H1 (cell line): ENCODE results near the gene ADAM19. TPM values are rescaled to one million over a fixed set of nuclear protein-coding genes. Genes with fewer than 3 reads are reported as not detected.

ENCODE experiments used
- CTCF ChIA-PET: fragments of 300-600 bp; sonication (Branson Sonifier 250); formaldehyde crosslinking; loops from one replicate; lab custom pipeline; 2021; ENCODE audit not compliant: partially characterized antibody; lab: Charles Lee
- POLR2A ChIA-PET: fragments of 300-600 bp; sonication (Branson Sonifier 250); formaldehyde crosslinking; loops from one replicate; lab custom pipeline; 2021; ENCODE audit warnings: inconsistent platforms; ENCODE audit not compliant: partially characterized antibody; lab: Charles Lee
- DNase-seq, 2 experiments: peaks; one replicate each; pipeline versions ENCODE4 v3.0.0 to v3.0.0-alpha.2; 2010 to 2022; ENCODE audit warnings: low spot score in 2 of 2, low read depth in 1 of 2, mixed read lengths in 1 of 2
- FAIRE-seq: peaks from 2 replicates; lab custom pipeline; 2011; peaks lifted over from hg19 to GRCh38; lab: Jason Lieb, UNC
- H2AFZ ChIP-seq: 2 replicates; pipeline ENCODE4 v1.8.1; 2012; ENCODE audit warnings: low read length, inconsistent platforms
- H2AK5ac ChIP-seq: 2 replicates; pipeline ENCODE4 v1.6.1; 2013; ENCODE audit warnings: low read depth, low read length
- H2BK120ac ChIP-seq: replicated peaks from 2 replicates; pipeline ENCODE3; 2013; ENCODE audit warnings: low read depth, low read length, inconsistent platforms
- H2BK12ac ChIP-seq: 2 replicates; pipeline ENCODE4 v1.6.1; 2013; ENCODE audit warnings: low read depth, low read length
- H2BK15ac ChIP-seq: 2 replicates; pipeline ENCODE4 v1.6.1; 2013; ENCODE audit warnings: low read length
- H2BK20ac ChIP-seq: 2 replicates; pipeline ENCODE4 v1.6.1; 2013; ENCODE audit warnings: low read length
- H2BK5ac ChIP-seq: 2 replicates; pipeline ENCODE4 v1.6.1; 2013; ENCODE audit warnings: low read depth, low read length
- H3K14ac ChIP-seq: 2 replicates; pipeline ENCODE4 v1.6.1; 2013; ENCODE audit warnings: inconsistent platforms; ENCODE audit not compliant: insufficient read length
- H3K18ac ChIP-seq: 2 replicates; pipeline ENCODE4 v1.6.1; 2013; ENCODE audit warnings: low read length; ENCODE audit errors: extremely low read depth
- H3K23ac ChIP-seq: 2 replicates; pipeline ENCODE4 v1.6.1; 2013; ENCODE audit warnings: inconsistent platforms; ENCODE audit not compliant: insufficient read length
- H3K23me2 ChIP-seq: 2 replicates; pipeline ENCODE4 v1.6.1; 2013; ENCODE audit warnings: low read depth, low read length
- H3K27ac ChIP-seq: 2 replicates; pipeline ENCODE4 v1.6.1; 2011; ENCODE audit warnings: low read depth, low read length, inconsistent platforms
- H3K27me3 ChIP-seq, 4 experiments: replicated peaks in 1 of 4; 1 replicate in 1 of 4; 2 replicates in 3 of 4; pipeline versions ENCODE4 v1.6.1 to v1.8.1; 2011 to 2013; ENCODE audit warnings: low read length in 3 of 4, mild to moderate bottlenecking in 3 of 4, inconsistent platforms in 2 of 4, mixed read lengths in 2 of 4, moderate library complexity in 1 of 4; ENCODE audit not compliant: control insufficient read depth in 3 of 4, insufficient read depth in 3 of 4; ENCODE audit errors: extremely low read depth in 1 of 4
- H3K36me3 ChIP-seq, 4 experiments: 2 replicates each; pipeline versions ENCODE4 v1.6.1 to v1.8.1; 2011 to 2013; ENCODE audit warnings: mild to moderate bottlenecking in 4 of 4, low read length in 3 of 4, moderate library complexity in 2 of 4, control low read depth in 1 of 4, inconsistent platforms in 1 of 4; ENCODE audit not compliant: insufficient read depth in 4 of 4, control insufficient read depth in 2 of 4
- H3K4ac ChIP-seq: replicated peaks from 2 replicates; pipeline ENCODE3; 2013; ENCODE audit warnings: low read length, low read depth, mixed read lengths, inconsistent platforms; ENCODE audit not compliant: insufficient read length
- H3K4me1 ChIP-seq, 4 experiments: replicated peaks in 1 of 4; 1 replicate in 1 of 4; 2 replicates in 3 of 4; pipeline versions ENCODE4 v1.6.1 to v1.8.1; 2011 to 2013; ENCODE audit warnings: low read length in 3 of 4, inconsistent platforms in 2 of 4, mixed read lengths in 1 of 4; ENCODE audit not compliant: insufficient read depth in 4 of 4, control insufficient read depth in 3 of 4
- H3K4me2 ChIP-seq, 2 experiments: 2 replicates each; pipeline versions ENCODE4 v1.6.1 to v1.8.1; 2011 to 2013; ENCODE audit warnings: low read depth in 2 of 2, low read length in 2 of 2, control low read depth in 1 of 2, inconsistent platforms in 1 of 2, mild to moderate bottlenecking in 1 of 2; ENCODE audit not compliant: insufficient read depth in 1 of 2
- H3K4me3 ChIP-seq, 4 experiments: fragments of 200-600, 300-600 bp in 1 of 4; sonication (generic), shearing (Covaris generic), sonication (Bioruptor Twin) in 1 of 4; 2 replicates each; pipeline versions ENCODE4 v1.5.1 to v1.8.1; 2011 to 2016; ENCODE audit warnings: low read length in 4 of 4, low read depth in 3 of 4, control low read depth in 2 of 4, inconsistent platforms in 2 of 4, mild to moderate bottlenecking in 2 of 4, mixed read lengths in 1 of 4, moderate library complexity in 1 of 4; ENCODE audit not compliant: insufficient read depth in 2 of 4; ENCODE audit errors: extremely low read depth in 1 of 4
- H3K56ac ChIP-seq: replicated peaks from 2 replicates; pipeline ENCODE3; 2013; ENCODE audit warnings: low read depth, mild to moderate bottlenecking, mixed read lengths, low read length, inconsistent platforms; ENCODE audit not compliant: insufficient read length
- H3K79me1 ChIP-seq: 2 replicates; pipeline ENCODE4 v1.6.1; 2013; ENCODE audit warnings: low read depth, low read length, control low read depth
- H3K79me2 ChIP-seq, 2 experiments: 2 replicates each; pipeline versions ENCODE4 v1.6.1 to v1.8.1; 2012 to 2013; ENCODE audit warnings: low read length in 2 of 2, mild to moderate bottlenecking in 2 of 2, inconsistent platforms in 1 of 2; ENCODE audit not compliant: insufficient read depth in 2 of 2, control insufficient read depth in 1 of 2
- H3K9ac ChIP-seq, 4 experiments: replicated peaks in 1 of 4; 1 replicate in 1 of 4; 2 replicates in 3 of 4; pipeline versions ENCODE4 v1.6.1 to v1.8.1; 2011 to 2013; ENCODE audit warnings: low read depth in 3 of 4, low read length in 3 of 4, control low read depth in 2 of 4, mild to moderate bottlenecking in 2 of 4, moderate library complexity in 2 of 4, inconsistent platforms in 1 of 4; ENCODE audit errors: extremely low read depth in 1 of 4
- H3K9me3 ChIP-seq, 2 experiments: 2 replicates each; pipeline versions ENCODE4 v1.6.1 to v1.8.1; 2012 to 2013; ENCODE audit warnings: mild to moderate bottlenecking in 2 of 2, moderate library complexity in 2 of 2, control low read depth in 1 of 2, inconsistent platforms in 1 of 2, low read depth in 1 of 2, low read length in 1 of 2, mixed read lengths in 1 of 2; ENCODE audit not compliant: insufficient read depth in 2 of 2
- H4K20me1 ChIP-seq, 2 experiments: replicated peaks in 1 of 2; 2 replicates each; pipeline versions ENCODE3 to v1.8.1; 2011 to 2013; ENCODE audit warnings: inconsistent platforms in 2 of 2, low read length in 2 of 2, mild to moderate bottlenecking in 1 of 2; ENCODE audit not compliant: insufficient read depth in 2 of 2, control insufficient read depth in 1 of 2
- H4K5ac ChIP-seq: 2 replicates; pipeline ENCODE4 v1.6.1; 2013; ENCODE audit warnings: low read length, low read depth, mixed read lengths, inconsistent platforms; ENCODE audit not compliant: insufficient read length
- H4K8ac ChIP-seq: 2 replicates; pipeline ENCODE4 v1.8.0; 2013; ENCODE audit warnings: mild to moderate bottlenecking, moderate library complexity, low read length, inconsistent platforms; ENCODE audit not compliant: insufficient read depth; ENCODE audit errors: extremely low read depth
- H4K91ac ChIP-seq: replicated peaks from 2 replicates; pipeline ENCODE3; 2013; ENCODE audit warnings: low read length, mixed read lengths, inconsistent platforms; ENCODE audit not compliant: insufficient read length
- BRCA1 ChIP-seq: IDR thresholded peaks from 2 replicates; pipeline ENCODE4 v1.6.1; 2012; ENCODE audit warnings: low read depth, low read length, improper control_type of control experiment
- CBX5 ChIP-seq: fragments of 300-800, 300-1000 bp; sonication (generic); IDR thresholded peaks from 2 replicates; pipeline ENCODE4 v1.7.1; 2016; ENCODE audit warnings: antibody characterized with exemption, low read length, low read depth
- EZH2 ChIP-seq: fragments of 200-600 bp; sonication (generic); IDR thresholded peaks from 2 replicates; pipeline ENCODE4 v1.7.1; 2012; ENCODE audit warnings: low read depth, mild to moderate bottlenecking, moderate library complexity, low read length, inconsistent platforms; ENCODE audit not compliant: severe bottlenecking
- RAD21 ChIP-seq, 2 experiments: IDR thresholded peaks in 1 of 2; conservative IDR thresholded peaks in 1 of 2; 2 replicates each; pipeline ENCODE4 v1.6.1; 2011; ENCODE audit warnings: low read depth in 2 of 2, low read length in 2 of 2, improper control_type of control experiment in 1 of 2, inconsistent platforms in 1 of 2, mild to moderate bottlenecking in 1 of 2, moderate library complexity in 1 of 2
- WGBS, 2 experiments: shearing (Covaris generic) in 1 of 2; methylation state at CpG; one replicate each; pipeline versions ENCODE4 v1.1.6 to v1.1.7; 2013 to 2015; ENCODE audit warnings: low lambda C conversion rate in 2 of 2, mixed read lengths in 2 of 2, inconsistent platforms in 1 of 2, low coverage in 1 of 2, missing lambda C conversion rate in 1 of 2; ENCODE audit not compliant: insufficient replicate concordance in 2 of 2, insufficient coverage in 1 of 2, insufficient read length in 1 of 2; ENCODE audit errors: extremely low coverage in 1 of 2, missing lambda C conversion rate in 1 of 2; 5-methylcytosine and 5-hydroxymethylcytosine counted together
- polyA plus RNA-seq, 7 experiments: library from polyadenylated mRNA; depleted of rRNA in 3 of 7; stranded (reverse) in 5 of 7; unstranded in 2 of 7; fragments of >200 nt in 5 of 7; fragments of 200-250 nt in 2 of 7; gene quantifications; 1 replicate in 5 of 7; 2 replicates in 1 of 7; 4 replicates in 1 of 7; pipeline versions ENCODE4 v1.2.1 to v1.2.3, GENCODE V29; 2011 to 2013; ENCODE audit warnings: missing spikeins in 2 of 7, mixed read lengths in 2 of 7
- total RNA-seq: library from RNA; stranded (reverse); fragmentation: NEBNext Ultra II Directional; extraction: Animal tissue kit (Norgen Biotek cat#: 25700); gene quantifications from 2 replicates; pipeline ENCODE4 v1.2.1, GENCODE V29; 2021
- TF ChIP-seq, protein P1 (sequence below), 3 experiments: IDR thresholded peaks; 1 replicate in 2 of 3; 2 replicates in 1 of 3; pipeline versions ENCODE4 v1.5.1 to v1.6.1; 2011; ENCODE audit warnings: low read length in 3 of 3, mild to moderate bottlenecking in 3 of 3, inconsistent platforms in 2 of 3, low read depth in 1 of 3, moderate library complexity in 1 of 3; ENCODE audit not compliant: insufficient read depth in 1 of 3; ENCODE audit errors: control extremely low read depth in 1 of 3

ADAM19 gene
- total and polyA plus RNA-seq, 2 of the 8 experiments (the other 6 are each of a cell fraction or from before 2014, with no cell fraction given), result 6.5 to 22.7 TPM

DNA sequence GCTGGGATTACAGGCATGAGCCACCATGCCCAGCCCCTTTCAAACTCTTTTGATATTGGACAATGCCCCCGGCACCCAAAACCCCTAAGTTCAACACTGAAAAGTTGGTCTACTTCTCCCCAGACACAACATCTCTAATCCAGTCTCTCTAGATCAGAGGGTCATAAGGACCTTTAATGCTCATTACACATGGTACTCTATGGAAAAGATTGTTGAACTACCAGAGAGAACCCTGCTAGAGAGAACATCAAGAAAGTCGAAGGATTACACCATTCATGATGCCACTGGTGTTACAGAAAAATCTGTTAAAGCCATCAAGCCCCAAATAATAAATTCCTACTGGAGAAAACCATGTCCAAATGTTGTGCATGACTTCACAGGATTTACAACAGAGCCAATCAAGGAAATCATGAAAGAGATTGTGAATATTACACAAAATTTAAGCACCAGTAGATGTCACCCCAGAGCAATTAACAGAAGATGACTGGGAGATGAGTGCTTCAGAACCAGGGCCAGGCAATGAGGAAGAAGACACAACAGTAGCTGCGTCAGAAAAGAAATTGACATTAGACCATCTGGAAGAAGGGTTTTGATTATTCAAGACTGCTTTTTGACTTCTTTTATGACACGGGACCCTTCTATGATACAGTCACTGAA is 143.9 kb downstream of the ADAM19 start:
- H3K56ac ChIP-seq, result no peak overlapping the region
- no peak overlapping the region for H3K4me2 ChIP-seq
- no peak overlapping the region for H4K91ac ChIP-seq
- no peaks in the 10 kb centered on the region for H3K4me1 ChIP-seq
- no peak overlapping the region for H2AK5ac ChIP-seq
- no peak overlapping the region for H3K23ac ChIP-seq
- no peak overlapping the region for H3K18ac ChIP-seq
- ChIA-PET POLR2A (no interaction called here), CTCF (interaction anchor here (0.7 to 5.1 kb wide), 24 partner anchors 9 to 1678 kb away, joined by 3 to 82 read pairs (median 6); partner anchors contain the start of gene LSM11)
- H3K9ac ChIP-seq, result no peak overlapping the region
- no peaks in the 10 kb centered on the region for H3K79me2 ChIP-seq
- DNase-seq, result no peak
- no peaks in the 10 kb centered on the region for H3K9me3 ChIP-seq
- no peak overlapping the region for H4K8ac ChIP-seq
- H2AFZ ChIP-seq, result no peak overlapping the region
- no peak overlapping the region for H2BK5ac ChIP-seq
- no peaks in the 10 kb centered on the region for H3K79me1 ChIP-seq
- H3K36me3 ChIP-seq, result no peaks in the 10 kb centered on the region
- H3K4ac ChIP-seq, result no peak overlapping the region
- no peak overlapping the region for H4K5ac ChIP-seq
- H4K20me1 ChIP-seq, result no peaks in the 10 kb centered on the region
- WGBS, 2 experiments, result 53% methylated on average over 4 of the region's 4 CpGs; no CpG with 5 or more reads in 1 of the 2 experiments
- H3K23me2 ChIP-seq, result no peaks in the 10 kb centered on the region
- TF ChIP-seq BRCA1 (no peak), RAD21 (IDR thresholded peaks at IDR 0.05 in 1 of 2, conservative IDR thresholded peaks at IDR 0.05 in 1 of 2; ENCODE audit: low read depth in 2 of 2, low read length in 2 of 2) (peak; percentile 68 to 69), EZH2 (no peak), CBX5 (no peak)
- TF ChIP-seq, protein P1, sequence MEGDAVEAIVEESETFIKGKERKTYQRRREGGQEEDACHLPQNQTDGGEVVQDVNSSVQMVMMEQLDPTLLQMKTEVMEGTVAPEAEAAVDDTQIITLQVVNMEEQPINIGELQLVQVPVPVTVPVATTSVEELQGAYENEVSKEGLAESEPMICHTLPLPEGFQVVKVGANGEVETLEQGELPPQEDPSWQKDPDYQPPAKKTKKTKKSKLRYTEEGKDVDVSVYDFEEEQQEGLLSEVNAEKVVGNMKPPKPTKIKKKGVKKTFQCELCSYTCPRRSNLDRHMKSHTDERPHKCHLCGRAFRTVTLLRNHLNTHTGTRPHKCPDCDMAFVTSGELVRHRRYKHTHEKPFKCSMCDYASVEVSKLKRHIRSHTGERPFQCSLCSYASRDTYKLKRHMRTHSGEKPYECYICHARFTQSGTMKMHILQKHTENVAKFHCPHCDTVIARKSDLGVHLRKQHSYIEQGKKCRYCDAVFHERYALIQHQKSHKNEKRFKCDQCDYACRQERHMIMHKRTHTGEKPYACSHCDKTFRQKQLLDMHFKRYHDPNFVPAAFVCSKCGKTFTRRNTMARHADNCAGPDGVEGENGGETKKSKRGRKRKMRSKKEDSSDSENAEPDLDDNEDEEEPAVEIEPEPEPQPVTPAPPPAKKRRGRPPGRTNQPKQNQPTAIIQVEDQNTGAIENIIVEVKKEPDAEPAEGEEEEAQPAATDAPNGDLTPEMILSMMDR (IDR thresholded peaks at IDR 0.05; ENCODE audit: control extremely low read depth in 1 of 3, insufficient read depth in 1 of 3, low read depth in 1 of 3, low read length in 3 of 3), result peak in 2 of 3 experiments; percentile 40 to 50; a peak in 2 of 4 replicates
- no peak overlapping the region for H2BK12ac ChIP-seq
- H2BK20ac ChIP-seq, result no peak overlapping the region
- H3K27me3 ChIP-seq, result no peaks in the 10 kb centered on the region
- H2BK120ac ChIP-seq, result no peak overlapping the region
- H3K14ac ChIP-seq, result no peak overlapping the region
- H3K27ac ChIP-seq, result no peak overlapping the region
- no peak overlapping the region for H3K4me3 ChIP-seq
- FAIRE-seq, result peak; percentile 74
- H2BK15ac ChIP-seq, result no peak overlapping the region
